HG02970 (cell line): ENCODE measurements around the gene DNASE2B.

Experiments used
- ATAC-seq: cut with Tn5 transposase; IDR thresholded peaks from one replicate; pipeline ENCODE4 v1.9.1; 2021; ENCODE audit warnings: mild to moderate bottlenecking, moderate library complexity, moderate number of reproducible peaks; ENCODE audit not compliant: unreplicated experiment, low FRiP score

Gene DNASE2B, protein sequence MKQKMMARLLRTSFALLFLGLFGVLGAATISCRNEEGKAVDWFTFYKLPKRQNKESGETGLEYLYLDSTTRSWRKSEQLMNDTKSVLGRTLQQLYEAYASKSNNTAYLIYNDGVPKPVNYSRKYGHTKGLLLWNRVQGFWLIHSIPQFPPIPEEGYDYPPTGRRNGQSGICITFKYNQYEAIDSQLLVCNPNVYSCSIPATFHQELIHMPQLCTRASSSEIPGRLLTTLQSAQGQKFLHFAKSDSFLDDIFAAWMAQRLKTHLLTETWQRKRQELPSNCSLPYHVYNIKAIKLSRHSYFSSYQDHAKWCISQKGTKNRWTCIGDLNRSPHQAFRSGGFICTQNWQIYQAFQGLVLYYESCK

DNA sequence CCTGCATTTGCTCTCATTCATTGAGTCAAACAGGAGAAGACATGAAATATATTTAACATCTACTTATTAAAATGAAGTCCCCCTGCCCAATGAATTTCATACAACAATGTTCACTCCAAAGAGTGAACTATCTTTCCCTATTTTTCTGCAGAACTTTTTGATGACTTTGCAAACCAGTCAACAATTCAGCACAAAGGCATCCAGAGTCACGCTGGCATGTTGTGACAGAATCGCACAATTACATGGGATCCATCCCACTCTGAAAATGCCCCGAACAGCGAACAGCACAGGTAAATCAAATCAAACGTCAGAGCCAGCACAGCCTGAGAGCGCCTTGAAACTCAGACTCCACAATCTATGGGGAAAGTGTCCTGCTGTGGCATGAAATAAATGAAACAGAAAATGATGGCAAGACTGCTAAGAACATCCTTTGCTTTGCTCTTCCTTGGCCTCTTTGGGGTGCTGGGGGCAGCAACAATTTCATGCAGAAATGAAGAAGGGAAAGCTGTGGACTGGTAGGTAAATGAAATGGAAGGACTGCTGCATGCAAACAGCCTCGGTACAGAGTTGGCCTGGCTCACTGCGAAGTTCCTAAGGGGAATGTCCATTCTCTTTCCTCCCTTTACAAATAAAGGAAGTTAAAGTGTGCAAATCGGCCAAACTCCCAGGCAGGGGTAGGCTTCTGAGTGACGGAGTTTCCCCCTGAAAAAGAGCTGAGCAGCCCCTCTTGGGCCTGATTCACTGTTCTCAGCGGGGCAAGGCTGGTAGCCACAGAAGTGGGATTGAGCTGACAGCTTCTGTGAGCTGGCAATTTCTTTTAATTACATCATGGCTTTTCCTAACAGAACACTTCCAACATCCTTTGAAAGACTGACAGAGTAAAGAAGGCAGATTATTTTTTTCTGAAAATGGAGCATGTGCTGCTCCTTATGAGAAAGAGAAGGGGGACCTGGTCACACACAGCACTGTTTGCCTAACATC, at the start of gene DNASE2B:
Gene DNASE2B (plus strand): TSS at position 310 of the 981 bp plus-strand sequence. CDS start 81 bp downstream, at position 391.
- no peak for ATAC-seq

DNA sequence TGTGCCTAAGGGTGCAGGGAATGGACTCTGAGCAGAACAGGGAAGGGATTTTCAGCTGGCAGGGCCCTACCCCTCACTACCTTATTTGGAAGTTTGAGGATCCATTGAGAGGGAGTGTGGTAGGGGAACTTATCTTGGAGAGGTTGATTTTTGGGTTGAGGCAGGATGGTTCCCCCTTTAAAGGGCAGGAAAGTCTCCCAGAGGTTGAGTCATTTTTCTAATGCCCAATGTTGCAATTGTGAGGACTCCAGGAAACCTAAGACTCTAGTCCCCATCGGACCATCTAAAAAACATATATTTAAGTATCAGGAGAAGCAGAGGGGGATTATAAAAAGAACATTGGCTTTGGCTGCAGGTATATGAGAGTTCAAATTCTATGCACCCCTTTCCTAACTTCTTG, 49.5 kb upstream of the DNASE2B start:
- no peak for ATAC-seq

DNA sequence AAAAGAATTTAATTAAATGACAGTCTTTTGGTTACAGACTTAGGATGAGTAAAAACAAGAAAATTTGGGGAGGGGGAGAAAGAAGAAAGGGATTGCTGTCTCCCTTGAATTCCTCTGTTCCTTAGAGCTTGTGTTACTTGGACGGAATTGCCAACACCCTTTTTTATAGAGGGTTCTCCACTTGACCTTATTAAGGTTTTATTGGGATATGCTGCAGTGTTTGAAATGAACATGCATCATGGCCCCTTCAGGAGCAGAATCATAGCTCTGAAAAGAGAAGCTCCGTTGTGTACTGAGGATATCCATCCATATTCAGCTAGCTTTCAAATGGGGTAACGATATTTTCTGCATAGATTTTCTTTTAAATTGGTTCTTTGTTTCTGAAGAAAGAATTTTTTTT, 48.2 kb upstream of the DNASE2B start:
- no peak for ATAC-seq

DNA sequence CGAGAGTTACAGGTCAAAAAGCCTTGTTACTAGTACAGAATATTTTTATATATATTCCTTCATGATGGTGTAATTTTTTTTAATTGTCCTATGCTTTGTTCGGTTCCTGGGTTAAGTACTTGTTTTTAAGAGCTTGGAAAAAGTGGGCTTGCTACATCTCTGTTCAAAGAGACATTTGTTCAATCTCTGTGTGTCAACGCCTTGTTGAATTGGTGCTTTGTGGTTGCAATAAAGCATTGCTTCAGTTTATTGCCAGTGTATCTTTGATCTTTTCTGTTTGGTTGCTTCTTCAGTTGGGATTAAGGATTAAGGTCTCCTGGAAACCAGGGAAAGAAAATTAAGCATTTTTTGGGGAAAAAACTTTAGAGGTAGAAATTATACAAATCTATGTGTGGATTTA, 47.7 kb upstream of the DNASE2B start:
- no peak for ATAC-seq

- ATAC-seq: no peak
Measured at GRCh38 chr1:84352298-84353106, 45.8 kb upstream of the DNASE2B start.

GRCh38 chr1:84353695-84354094, 44.6 kb upstream of the DNASE2B start:
- ATAC-seq: no peak

DNA sequence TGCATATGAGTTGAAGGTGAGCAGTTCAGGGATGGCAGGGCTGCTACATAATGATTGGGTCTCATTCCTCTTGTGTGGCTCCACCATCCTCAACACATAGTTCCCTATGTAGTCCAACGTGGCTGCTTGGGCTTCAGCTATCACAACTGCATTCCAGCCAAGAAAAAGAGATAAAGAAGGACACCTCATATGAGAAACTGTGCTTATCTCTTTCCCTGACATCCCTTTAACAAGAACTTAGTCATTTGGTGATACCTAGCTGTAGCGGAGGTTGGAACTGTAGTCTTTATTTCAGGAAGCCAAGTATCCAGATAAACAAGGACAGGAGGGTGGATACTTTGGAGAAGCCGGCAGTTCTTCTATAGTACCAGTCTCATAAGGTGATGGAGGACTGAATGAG, 42.7 kb upstream of the DNASE2B start:
- ATAC-seq: no peak

- ATAC-seq: no peak
Measured at GRCh38 chr1:84356881-84357280, 41.4 kb upstream of the DNASE2B start.

DNA sequence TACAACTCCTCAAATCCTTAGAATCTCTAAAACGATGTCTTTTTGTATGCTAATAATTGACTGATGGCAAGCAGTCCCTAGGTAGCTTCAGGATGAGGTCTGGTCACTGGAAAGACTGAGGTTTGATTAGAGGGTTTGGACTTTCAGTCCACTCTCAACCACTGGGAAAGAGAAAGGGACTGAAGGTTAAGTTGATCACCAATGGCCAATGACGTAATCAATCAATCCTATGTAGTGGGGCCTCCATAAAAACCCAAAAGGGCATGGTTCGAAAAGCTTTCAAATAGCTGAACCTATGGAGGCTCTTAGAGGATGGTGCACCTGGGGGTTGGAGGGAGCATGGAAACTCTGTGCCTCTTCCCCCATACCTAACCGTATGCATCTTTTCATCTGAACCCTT, 39.6 kb upstream of the DNASE2B start:
- no peak for ATAC-seq

GRCh38 chr1:84360316-84360715, 38.0 kb upstream of the DNASE2B start:
- ATAC-seq: no peak

- ATAC-seq: no peak
Measured at GRCh38 chr1:84361796-84362195, 36.5 kb upstream of the DNASE2B start.

DNA sequence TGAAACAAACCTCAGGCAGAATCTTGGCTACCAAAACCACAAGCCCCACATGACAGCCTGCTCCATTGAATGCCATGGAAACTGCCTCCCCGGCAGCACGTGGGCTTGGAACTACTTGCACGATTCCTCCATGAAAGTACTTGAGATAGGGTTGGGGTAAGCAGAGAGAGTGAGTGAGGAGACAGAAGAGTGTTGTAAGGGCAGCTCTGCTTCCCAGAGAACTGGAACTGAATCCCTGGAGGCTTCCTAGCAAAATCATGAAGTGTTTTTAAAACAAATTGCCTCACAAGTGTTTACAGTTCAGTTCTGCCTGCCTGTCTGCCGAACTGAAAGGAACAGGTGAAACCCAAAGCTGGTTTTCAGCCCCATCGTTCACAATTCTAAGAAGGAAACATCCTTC, 35.3 kb upstream of the DNASE2B start:
- ATAC-seq: no peak

- no peak for ATAC-seq
Measured at GRCh38 chr1:84363622-84364021, 34.7 kb upstream of the DNASE2B start.

DNA sequence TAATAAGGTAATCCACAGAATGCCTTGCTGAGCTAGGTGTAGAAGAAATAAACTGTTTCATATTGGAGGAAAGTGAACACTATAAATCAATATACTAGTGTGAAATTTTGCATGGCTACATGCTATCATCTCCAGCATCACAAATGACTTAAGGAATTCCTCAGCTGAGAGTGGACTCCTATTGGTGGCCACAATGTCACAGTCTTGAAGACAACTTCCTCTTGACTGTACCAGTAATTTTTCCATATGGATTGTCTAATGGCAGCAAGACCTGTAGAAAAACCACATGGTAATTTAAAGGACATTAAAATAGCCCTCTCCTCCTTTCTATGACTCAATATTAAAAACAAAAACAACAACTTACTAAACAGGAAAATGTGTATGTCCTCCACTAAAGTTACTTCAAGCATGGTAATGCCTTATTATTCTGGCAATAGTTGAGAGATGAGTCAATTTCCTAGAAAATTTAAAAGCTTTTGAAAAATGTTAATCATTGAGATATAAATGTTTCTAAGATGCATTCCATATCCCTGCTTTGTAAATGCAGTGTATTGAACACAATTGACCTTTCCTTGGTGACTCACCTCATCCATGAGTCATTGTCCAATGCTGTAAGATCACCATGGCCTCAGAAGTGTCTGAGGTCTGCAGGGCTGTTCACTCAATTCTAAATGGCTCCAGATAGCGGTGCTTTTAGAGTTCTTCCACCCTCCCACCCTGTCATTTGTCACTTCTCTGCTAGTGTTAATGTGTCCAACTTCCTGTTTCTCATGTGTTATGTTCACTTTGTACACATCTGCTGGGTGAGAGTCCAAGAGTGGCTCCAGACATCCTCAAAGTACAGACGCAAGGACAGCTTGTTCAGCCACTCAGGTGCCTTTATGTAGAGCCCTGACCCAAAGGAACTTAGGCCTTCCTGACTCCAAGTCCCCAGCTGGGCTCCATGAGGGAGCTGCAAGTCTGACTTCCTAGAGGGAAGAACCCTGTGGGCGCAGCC, 32.8 kb upstream of the DNASE2B start:
- ATAC-seq: no peak

GRCh38 chr1:84366786-84367185, 31.5 kb upstream of the DNASE2B start:
- no peak for ATAC-seq

DNA sequence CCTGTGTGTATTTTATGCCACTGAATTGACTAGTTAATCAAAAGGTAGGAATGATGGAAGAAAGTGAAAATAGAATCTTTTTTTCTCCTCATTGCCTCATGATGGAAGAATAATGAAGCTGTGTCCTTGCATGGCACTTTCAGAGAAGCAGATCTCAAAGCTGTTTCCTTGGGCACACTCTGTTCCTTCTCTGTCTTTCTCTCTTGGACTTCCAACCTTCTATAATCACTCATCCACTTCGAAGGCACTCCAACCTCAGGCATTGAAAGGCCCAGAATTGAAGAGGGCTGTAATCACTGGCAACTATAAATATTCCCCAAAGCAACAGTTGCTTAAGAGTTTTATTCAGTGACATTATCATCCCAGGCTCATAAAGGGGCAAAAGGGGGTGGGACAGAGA, 31.1 kb upstream of the DNASE2B start:
- no peak for ATAC-seq

- ATAC-seq: no peak
Measured at GRCh38 chr1:84368441-84368840, 29.8 kb upstream of the DNASE2B start.

- no peak for ATAC-seq
Measured at GRCh38 chr1:84370266-84370665, 28.0 kb upstream of the DNASE2B start.

DNA sequence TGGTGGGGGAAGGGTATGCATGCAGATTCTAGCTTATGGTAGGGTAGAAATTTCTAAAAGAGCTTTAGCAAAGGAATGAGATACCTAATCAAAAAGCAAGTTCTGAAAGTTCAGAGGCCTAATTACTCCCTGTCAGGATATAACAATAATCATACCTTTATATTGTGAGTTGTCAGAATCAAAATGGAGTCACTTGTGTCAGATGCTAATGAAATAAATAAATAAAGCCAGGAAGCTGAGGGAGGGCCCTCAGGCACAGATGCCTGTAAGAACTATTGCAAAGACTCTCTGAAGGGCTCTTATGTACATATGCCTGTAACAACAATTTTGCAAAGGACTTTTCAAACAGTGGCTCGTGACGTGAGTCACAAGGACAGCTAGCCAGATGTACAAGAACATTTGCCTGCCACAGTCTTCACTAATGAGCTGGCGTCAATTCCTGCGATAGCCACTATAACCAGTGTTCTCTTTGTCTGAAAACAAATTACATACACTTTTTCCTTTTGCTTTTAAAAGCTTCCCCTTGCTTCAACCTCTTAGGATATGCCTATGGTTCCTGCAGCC, 27.4 kb upstream of the DNASE2B start:
- no peak for ATAC-seq
